Right forelimb (tissue), 1 donor: Measurements from ENCODE around the gene LHPP.
"Not testable (repeated sequence)": the region's sequence is repeated elsewhere in the genome, so short reads cannot be mapped to it uniquely, and the experiment has no call there.

Experiments used
- DNase-seq: peaks from one replicate; pipeline ENCODE4 v3.0.0-alpha.2; 2018

The LHPP gene

GRCh38 chr10:124610851-124611250 is 149.2 kb downstream of the LHPP start:
- not testable (repeated sequence) for DNase-seq

DNA sequence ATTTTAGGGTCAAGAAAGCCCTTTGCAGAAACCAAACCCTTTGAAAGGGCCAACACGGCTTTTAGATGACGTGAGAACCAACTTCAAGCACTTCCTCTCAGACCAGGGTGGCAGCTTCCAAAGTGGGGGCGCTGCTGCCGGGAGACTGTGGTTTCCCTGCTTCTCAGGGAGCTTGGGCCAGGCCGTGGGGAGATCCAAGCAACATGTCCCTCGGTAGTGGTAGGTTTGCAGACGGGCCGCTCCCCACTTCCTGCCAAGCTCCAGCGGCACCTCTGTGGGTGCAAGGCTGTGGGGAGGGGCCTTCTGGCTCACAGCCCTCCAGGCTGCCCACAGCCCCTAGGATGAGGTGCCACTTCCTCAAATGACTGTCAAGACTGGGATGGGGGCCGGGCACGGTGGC is 150.1 kb downstream of the LHPP start:
- DNase-seq, result no peak

DNA sequence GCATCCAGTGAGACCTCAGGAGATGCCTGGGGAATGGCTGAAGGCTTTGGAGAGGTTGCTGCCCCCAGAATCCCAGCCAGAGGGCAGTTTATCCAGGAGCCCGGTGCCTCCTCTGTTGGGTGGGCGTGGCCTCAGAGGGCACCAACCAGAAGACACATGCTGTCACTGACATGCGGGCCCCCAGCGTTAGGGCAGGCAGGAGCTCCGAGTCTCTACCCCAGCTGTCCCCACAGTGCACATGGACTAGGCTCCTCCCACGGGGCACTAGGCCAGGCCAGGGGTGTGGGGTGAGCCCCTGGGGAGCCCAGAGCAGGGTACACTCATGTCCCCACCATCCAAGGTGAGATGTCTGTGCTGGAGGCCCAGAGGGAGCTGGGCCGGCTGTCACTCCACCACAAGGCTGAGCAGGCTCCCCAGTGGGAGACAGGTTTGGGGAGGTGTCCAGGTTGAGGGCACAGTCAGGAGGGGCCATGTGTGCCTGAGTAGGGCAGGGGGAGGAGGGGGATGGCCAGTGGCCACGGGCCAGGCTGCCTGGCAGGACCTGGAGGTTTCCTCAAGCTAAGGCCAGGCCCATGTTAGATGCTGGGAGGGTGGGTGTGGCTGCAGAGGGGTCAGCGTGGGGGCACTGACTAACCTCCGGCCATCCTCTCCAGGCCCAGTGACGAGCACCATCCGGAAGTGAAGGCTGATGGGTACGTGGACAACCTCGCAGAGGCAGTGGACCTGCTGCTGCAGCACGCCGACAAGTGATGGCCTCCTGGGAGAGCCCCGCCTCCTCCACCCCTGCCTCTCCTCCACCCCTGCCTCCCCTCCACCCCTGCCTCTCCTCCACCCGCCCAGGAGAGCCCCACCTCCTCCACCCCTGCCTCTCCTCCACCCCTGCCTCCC is 151.2 kb downstream of the LHPP start:
- no peak for DNase-seq

DNA sequence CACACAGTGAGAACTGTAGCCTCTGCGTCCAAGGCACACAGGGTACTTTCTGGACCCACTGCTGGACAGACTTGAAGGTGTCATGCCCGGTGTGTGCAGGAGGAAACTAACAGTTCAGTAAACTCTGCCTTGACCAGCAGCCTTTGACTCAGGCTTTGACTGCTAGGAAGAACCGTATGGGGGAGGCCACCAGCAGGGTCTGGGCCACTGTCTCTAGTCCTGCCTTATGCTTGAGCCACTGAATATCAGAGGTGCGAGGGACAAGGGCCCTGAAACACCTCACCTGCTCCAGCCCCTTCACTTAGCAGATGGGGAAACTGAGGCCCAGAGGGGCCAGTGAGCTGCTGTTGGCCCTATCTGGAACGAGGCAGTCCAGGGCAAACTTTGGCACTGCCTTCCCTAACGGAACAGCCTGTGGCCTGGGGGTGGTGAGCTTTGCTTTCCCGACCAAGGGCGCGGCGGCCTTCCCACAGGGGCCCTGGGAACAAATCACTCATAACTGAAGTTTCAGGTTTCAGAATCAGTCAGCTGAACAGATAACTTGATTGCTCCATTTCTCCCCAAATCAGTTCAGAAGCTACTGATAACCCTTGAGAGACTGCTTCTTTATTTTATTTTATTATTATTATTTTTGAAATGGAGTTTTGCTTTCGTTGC is 152.5 kb downstream of the LHPP start:
- no peak for DNase-seq

GRCh38 chr10:124615259-124615658 is 153.6 kb downstream of the LHPP start:
- DNase-seq, result no peak

- DNase-seq, result no peak
Observed at GRCh38 chr10:124616040-124616835, 154.6 kb downstream of the LHPP start.

DNA sequence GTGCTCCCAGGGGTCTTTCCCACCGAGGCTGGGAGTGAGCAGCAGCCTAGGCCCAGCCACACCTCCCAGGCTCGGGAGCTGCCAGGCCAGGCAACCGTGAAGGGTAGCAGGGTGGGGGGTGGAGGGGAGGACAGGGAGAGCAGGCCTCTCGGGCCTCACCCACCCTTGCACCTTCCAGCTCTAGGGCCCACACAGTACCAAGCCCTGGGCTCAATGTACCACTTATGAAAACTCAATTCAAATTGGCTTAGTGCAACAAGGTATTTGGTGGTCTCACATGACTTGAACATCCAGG is 155.2 kb downstream of the LHPP start:
- no peak for DNase-seq

DNA sequence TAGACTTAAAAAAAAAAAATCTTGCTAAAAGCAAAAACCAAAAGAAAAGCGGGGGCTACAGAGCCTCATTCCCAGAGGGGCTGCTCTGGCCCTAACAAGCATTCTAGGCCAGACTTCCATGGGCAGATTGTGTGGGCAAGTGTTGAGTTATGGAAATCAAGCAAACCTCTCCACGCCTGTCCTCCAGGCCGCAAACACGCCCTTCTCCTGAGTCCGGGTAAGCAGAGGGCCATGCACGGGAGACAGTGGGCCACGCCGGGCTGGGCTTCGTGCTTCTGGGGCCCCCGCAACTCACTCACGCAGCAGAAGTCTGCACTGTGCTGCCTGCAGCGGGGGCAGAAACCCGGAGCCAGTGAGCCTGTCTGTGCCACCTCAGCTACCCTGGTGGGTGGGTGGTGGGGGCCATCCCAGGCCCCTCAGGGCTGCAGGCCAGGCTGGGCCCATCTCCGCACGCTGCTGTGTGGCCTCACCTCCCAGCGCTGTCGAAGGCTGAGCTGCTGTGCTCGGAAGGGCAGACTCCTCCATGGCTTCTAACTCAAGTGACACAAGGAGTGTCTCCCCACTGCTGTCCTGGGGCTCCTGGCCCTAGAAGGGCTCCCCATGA is 156.9 kb downstream of the LHPP start:
- no peak for DNase-seq

DNA sequence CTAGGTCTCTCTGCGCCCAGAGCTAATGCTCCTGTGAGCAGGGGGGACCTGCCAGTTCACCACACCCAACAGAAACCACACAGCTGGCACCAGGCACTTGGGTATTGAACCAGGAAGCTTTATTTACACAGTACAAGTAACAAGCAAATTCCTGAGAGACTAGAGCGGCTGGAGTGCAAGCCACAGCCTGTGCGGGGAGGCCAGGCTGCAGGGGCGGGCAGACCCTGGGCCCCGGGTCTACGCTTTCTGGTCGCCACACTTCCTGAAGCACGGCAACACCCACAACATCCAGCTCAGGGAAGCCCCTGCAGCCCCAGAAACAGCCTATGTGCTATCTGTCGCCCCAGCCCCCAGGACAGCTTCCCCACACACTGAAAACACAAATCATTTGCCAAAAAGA is 157.6 kb downstream of the LHPP start:
- DNase-seq, result no peak

GRCh38 chr10:124619802-124620490 is 158.3 kb downstream of the LHPP start:
- DNase-seq, result no peak

- DNase-seq, result no peak
Observed at GRCh38 chr10:124621637-124622036, 160.0 kb downstream of the LHPP start.

GRCh38 chr10:124622158-124622557 is 160.5 kb downstream of the LHPP start:
- no peak for DNase-seq

GRCh38 chr10:124622866-124623536 is 161.4 kb downstream of the LHPP start:
- no peak for DNase-seq

DNA sequence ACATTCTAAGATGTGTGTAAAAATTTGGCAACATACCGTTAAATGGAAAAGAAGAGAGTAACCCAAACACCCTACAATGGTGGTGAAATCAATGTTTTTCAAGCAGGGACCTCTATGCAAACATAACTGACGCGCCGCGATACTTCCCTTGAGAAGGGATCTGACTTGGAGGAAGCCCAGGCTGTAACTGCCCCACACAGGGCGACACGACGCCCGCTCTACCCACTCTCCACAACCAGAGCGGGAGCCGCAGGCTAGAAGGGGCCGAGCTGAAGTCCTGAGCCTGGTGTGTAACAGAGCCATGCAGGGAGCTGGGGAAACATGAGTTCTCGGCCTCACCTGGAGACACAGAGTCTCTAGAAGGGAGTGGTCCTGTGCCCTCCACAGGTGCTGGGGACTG is 162.4 kb downstream of the LHPP start:
- no peak for DNase-seq

DNA sequence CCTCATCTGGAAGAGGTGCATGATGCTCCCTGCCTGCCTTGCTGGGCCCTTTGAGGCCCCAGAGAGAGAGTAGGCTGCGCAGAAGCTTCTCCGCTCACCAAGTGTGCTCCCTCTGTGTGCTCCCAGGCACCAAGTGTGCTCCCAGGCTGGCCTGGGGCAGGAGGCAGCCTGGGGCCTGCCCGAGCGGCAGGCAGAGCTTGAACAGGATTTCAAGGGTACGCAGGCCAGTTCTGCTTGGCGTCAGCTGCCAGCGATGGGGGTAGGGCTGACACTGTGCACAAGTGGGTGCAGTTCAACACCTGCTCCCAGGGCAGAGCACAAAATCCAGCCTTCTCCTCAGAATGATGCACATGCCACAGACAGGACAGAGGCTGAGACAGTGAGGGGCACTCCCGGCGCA is 162.8 kb downstream of the LHPP start:
- DNase-seq, result no peak

GRCh38 chr10:124624895-124625294 is 163.3 kb downstream of the LHPP start:
- no peak for DNase-seq

GRCh38 chr10:124625831-124626238 is 164.2 kb downstream of the LHPP start:
- no peak for DNase-seq

GRCh38 chr10:124626759-124627380 is 165.2 kb downstream of the LHPP start:
- no peak for DNase-seq

- no peak for DNase-seq
Observed at GRCh38 chr10:124627866-124628675, 166.4 kb downstream of the LHPP start.

DNA sequence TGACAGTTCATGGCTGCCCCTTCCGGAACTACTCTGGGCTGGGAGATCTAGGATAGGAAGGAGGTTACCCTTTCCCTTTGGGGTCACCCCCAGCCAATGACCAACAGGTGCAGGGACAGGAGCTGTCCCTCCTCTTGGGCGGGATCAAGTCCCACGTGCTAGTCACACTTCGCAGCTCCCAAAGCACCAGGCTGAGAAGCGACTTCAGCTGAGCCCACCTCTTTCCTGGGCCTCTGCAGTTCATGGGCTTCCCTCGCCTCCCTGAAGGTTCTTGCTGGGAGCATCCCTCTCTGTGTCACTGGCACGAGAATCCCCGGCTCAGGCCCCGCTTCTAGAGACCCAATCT is 167.0 kb downstream of the LHPP start:
- no peak for DNase-seq

DNA sequence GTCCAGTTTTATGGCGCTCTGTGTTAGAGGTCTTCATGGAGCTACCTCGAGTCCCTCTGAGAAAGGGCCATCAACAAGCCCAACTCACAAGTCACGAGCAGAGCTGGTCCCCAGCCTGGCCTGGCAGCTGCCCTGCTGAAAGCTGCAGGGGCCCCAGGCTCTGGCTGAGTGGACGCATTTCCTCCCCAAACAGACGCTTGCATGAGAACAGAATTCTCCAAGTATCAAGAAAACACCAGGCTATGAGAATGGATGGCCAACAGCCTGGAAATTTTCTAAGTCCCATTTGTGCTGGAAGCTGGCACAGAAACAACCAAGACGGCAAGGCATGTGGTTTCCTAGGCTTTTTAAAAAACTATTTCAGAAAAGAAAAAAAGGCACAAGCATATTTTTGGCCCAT is 167.8 kb downstream of the LHPP start:
- no peak for DNase-seq
